ENCODE data around the gene CNKSR1. TPM values are rescaled to one million over a fixed set of nuclear protein-coding genes. Genes with fewer than 3 reads are reported as not detected.

CNKSR1 gene
- total and polyA plus RNA-seq, 2 of the 8 experiments (the other 6 are each of a cell fraction or from before 2014, with no cell fraction given): 13.9 to 14.5 TPM

DNA sequence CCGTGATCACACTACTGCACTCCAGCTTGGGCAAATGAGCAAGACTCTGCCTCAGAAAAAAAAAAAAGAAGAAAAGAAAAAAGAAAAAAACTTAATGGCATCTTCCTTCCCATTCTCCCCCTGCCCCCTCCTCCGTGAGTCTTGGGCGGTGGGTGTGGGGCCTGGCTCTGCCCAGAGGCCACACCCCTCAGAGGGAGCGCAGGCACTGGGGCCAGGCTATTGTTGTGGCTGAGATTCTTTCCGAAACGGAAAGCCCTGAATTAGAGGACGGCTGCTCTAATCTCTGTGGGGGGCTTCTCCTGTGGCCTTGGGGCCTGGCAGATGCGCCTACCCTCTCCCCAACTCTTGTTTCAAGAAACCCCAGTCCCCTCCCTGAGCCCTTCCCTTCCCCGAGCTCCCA, 22.5 kb upstream of the CNKSR1 start (continued):
- TF ChIP-seq PHF8 (conservative IDR thresholded peaks at IDR 0.05; ENCODE audit: low read depth, low read length) (no peak), RNF2 (IDR thresholded peaks at IDR 0.05; ENCODE audit: borderline replicate concordance, low read depth, low read length, missing control alignments, poor library complexity, severe bottlenecking) (no peak)
